ENCODE measurements around the gene TMOD2. TPM values are rescaled to one million over a fixed set of nuclear protein-coding genes. Genes with fewer than 3 reads are reported as not detected.

TMOD2 gene
- total RNA-seq, 1 experiment from 2014 or later: 0.52 TPM

- Mint-ChIP-seq H3K27me3 (ENCODE audit: insufficient read depth, unreplicated experiment) (no peaks in the 10 kb centered on the region), H3K4me3 (ENCODE audit: unreplicated experiment) (no peak overlapping the region), H3K36me3 (ENCODE audit: insufficient read depth, unreplicated experiment) (peaks cover 5% of the 10 kb centered on the region), H3K27ac (ENCODE audit: unreplicated experiment) (no peak overlapping the region), H3K4me1 (ENCODE audit: low read depth, unreplicated experiment) (peaks cover 9% of the 10 kb centered on the region), H3K9me3 (ENCODE audit: unreplicated experiment) (peaks cover 23% of the 10 kb centered on the region)
- no peak for DNase-seq
- ChIA-PET CTCF (no interaction called here), POLR2A (no interaction called here)
- intact Hi-C loops (cut with micrococcal nuclease; ENCODE audit: unreplicated experiment): no loop called here
- no peak for TF ChIP-seq CTCF (IDR thresholded peaks at IDR 0.05; ENCODE audit: insufficient read depth in 1 of 2, low read depth in 1 of 2, low read length in 1 of 2, severe bottlenecking in 1 of 2, unreplicated experiment in 1 of 2)
- Histone ChIP-seq H3K9me3 (0 out of 2 replicates have a peak, but pooled peaks cover 3% of the 10 kb centered on the region), H3K4me1 (peaks cover 10% of the 10 kb centered on the region; the same call in 1 of the 2 replicates), H3K4me3 (ENCODE audit: low read depth, low read length) (no peak overlapping the region), H3K27me3 (replicated peaks; ENCODE audit: control insufficient read depth, insufficient read depth, low read length) (no peaks in the 10 kb centered on the region), H3K36me3 (ENCODE audit: control insufficient read depth, insufficient read depth, low read length) (no peaks in the 10 kb centered on the region)
- BruUV-seq (replicated peaks): no TSS peak
Observed at GRCh38 chr15:51818150-51818549, 66.8 kb downstream of the TMOD2 start.

- peaks cover 9% of the 10 kb centered on the region for H3K36me3 Mint-ChIP-seq (ENCODE audit: insufficient read depth, unreplicated experiment)
- no peak for TF ChIP-seq CTCF (IDR thresholded peaks at IDR 0.05; ENCODE audit: insufficient read depth in 1 of 2, low read depth in 1 of 2, low read length in 1 of 2, severe bottlenecking in 1 of 2, unreplicated experiment in 1 of 2)
- Histone ChIP-seq H3K4me1 (no peaks in the 10 kb centered on the region), H3K9me3 (0 out of 2 replicates have a peak, but pooled peaks cover 3% of the 10 kb centered on the region), H3K4me3 (ENCODE audit: low read depth, low read length) (no peak overlapping the region), H3K36me3 (ENCODE audit: control insufficient read depth, insufficient read depth, low read length) (no peaks in the 10 kb centered on the region), H3K27me3 (replicated peaks; ENCODE audit: control insufficient read depth, insufficient read depth, low read length) (no peaks in the 10 kb centered on the region)
- no peaks in the 10 kb centered on the region for H3K27me3 Mint-ChIP-seq (ENCODE audit: insufficient read depth, unreplicated experiment)
- POLR2A ChIA-PET: no interaction called here
- CTCF ChIA-PET: no interaction called here
- no TSS peak for BruUV-seq (replicated peaks)
- H3K27ac Mint-ChIP-seq (ENCODE audit: unreplicated experiment): no peak overlapping the region
- H3K4me3 Mint-ChIP-seq (ENCODE audit: unreplicated experiment): no peak overlapping the region
- DNase-seq: no peak
- no peaks in the 10 kb centered on the region for H3K4me1 Mint-ChIP-seq (ENCODE audit: low read depth, unreplicated experiment)
- intact Hi-C loops (cut with micrococcal nuclease; ENCODE audit: unreplicated experiment): no loop called here
- H3K9me3 Mint-ChIP-seq (ENCODE audit: unreplicated experiment): peaks cover 8% of the 10 kb centered on the region
Observed at GRCh38 chr15:51825698-51826097, 74.3 kb downstream of the TMOD2 start.

GRCh38 chr15:51828621-51829375, 77.4 kb downstream of the TMOD2 start:
- ChIA-PET POLR2A (no interaction called here), CTCF (no interaction called here)
- H3K27me3 Mint-ChIP-seq (ENCODE audit: insufficient read depth, unreplicated experiment): no peaks in the 10 kb centered on the region
- peak overlapping the region; percentile 79 for H3K27ac Mint-ChIP-seq (ENCODE audit: unreplicated experiment)
- peaks cover 12% of the 10 kb centered on the region for H3K4me1 Mint-ChIP-seq (ENCODE audit: low read depth, unreplicated experiment)
- Histone ChIP-seq H3K4me3 (ENCODE audit: low read depth, low read length) (no peak overlapping the region), H3K36me3 (ENCODE audit: control insufficient read depth, insufficient read depth, low read length) (no peaks in the 10 kb centered on the region), H3K9me3 (no peaks in the 10 kb centered on the region), H3K27me3 (replicated peaks; ENCODE audit: control insufficient read depth, insufficient read depth, low read length) (no peaks in the 10 kb centered on the region), H3K4me1 (peaks cover 7% of the 10 kb centered on the region; the same call in 1 of the 2 replicates)
- no peaks in the 10 kb centered on the region for H3K9me3 Mint-ChIP-seq (ENCODE audit: unreplicated experiment)
- no peak for TF ChIP-seq CTCF (IDR thresholded peaks at IDR 0.05; ENCODE audit: insufficient read depth in 1 of 2, low read depth in 1 of 2, low read length in 1 of 2, severe bottlenecking in 1 of 2, unreplicated experiment in 1 of 2)
- peak overlapping the region; percentile 89 for H3K4me3 Mint-ChIP-seq (ENCODE audit: unreplicated experiment)
- no TSS peak for BruUV-seq (replicated peaks)
- DNase-seq: no peak
- intact Hi-C loops (cut with micrococcal nuclease; ENCODE audit: unreplicated experiment): loop anchor here (2.0 kb wide), 2 partner anchors 14 to 46 kb away; no protein-coding TSS in a partner anchor
- H3K36me3 Mint-ChIP-seq (ENCODE audit: insufficient read depth, unreplicated experiment): peaks cover 6% of the 10 kb centered on the region
